Measurements from ENCODE around the gene CSK.
"Not testable (repeated sequence)": the region's sequence is repeated elsewhere in the genome, so short reads cannot be mapped to it uniquely, and the experiment has no call there.

CSK gene

GRCh38 chr15:74781431-74782258 lies at the start of gene CSK:
CSK (plus strand) TSS chr15:74782080; CDS start chr15:74798298, 16,218 bp downstream.
- H3K27me3 ChIP-seq (replicated peaks; ENCODE audit: control insufficient read depth, insufficient read depth, low read length), result no peaks in the 10 kb centered on the region
- DNase-seq (ENCODE audit: extremely low read depth, insufficient read length), result peak; percentile 84
- TF ChIP-seq, protein P1, sequence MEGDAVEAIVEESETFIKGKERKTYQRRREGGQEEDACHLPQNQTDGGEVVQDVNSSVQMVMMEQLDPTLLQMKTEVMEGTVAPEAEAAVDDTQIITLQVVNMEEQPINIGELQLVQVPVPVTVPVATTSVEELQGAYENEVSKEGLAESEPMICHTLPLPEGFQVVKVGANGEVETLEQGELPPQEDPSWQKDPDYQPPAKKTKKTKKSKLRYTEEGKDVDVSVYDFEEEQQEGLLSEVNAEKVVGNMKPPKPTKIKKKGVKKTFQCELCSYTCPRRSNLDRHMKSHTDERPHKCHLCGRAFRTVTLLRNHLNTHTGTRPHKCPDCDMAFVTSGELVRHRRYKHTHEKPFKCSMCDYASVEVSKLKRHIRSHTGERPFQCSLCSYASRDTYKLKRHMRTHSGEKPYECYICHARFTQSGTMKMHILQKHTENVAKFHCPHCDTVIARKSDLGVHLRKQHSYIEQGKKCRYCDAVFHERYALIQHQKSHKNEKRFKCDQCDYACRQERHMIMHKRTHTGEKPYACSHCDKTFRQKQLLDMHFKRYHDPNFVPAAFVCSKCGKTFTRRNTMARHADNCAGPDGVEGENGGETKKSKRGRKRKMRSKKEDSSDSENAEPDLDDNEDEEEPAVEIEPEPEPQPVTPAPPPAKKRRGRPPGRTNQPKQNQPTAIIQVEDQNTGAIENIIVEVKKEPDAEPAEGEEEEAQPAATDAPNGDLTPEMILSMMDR (IDR thresholded peaks at IDR 0.05; ENCODE audit: insufficient read depth, low read length, poor library complexity, severe bottlenecking), result peak; percentile 45
- H3K4me3 ChIP-seq (replicated peaks; ENCODE audit: low read depth, low read length), result peak within 1 kb of the TSS; percentile 98
- H3K36me3 ChIP-seq (ENCODE audit: control insufficient read depth, insufficient read depth, low read length), result peaks cover 3% of the 10 kb centered on the region

DNA sequence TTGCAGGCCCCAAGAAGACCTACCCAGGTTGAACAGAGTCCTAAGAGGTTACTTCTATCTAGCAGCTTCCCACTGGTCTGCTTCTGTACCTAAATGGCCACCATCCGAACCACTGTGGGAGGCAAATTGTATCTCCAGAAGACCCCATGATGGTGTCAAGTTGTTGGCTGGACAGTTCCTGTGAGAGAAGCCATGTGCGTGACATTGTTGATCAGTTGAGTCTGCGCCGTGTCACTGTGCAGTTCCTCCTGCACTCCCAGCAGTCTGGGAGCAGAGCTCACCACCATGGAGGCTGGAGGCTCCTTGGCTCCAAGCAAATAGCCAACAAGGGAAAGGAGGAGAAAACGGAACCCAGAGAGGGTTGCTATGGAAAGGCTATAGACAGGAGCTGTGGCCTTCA lies 49.0 kb upstream of the CSK start:
- TF ChIP-seq, protein P1 (IDR thresholded peaks at IDR 0.05; ENCODE audit: insufficient read depth, low read length, poor library complexity, severe bottlenecking), result no peak
- DNase-seq (ENCODE audit: extremely low read depth, insufficient read length), result no peak
- H3K4me3 ChIP-seq (replicated peaks; ENCODE audit: low read depth, low read length), result no peak overlapping the region
- H3K36me3 ChIP-seq (ENCODE audit: control insufficient read depth, insufficient read depth, low read length), result no peaks in the 10 kb centered on the region
- no peaks in the 10 kb centered on the region; the same call in 1 of the 2 replicates for H3K27me3 ChIP-seq (replicated peaks; ENCODE audit: control insufficient read depth, insufficient read depth, low read length)

DNA sequence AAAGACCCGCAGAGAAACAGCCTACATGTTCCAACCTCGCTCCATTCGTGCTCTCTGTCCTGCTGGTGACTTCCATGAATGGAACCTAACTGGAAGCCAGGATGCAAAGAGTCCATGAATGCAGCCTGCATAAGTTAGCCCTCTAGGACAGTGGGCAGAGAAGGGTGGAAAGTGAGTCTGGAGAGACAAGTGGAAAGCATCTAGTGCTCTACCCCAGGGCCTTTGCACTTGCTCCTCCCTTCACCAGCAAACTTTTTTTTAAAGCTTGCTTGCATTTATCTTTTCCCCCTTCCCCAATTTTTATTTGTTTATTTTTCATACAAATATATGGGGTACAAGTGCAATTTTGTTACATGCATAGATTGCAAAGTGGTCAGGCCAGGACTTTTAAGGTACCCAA lies 48.6 kb upstream of the CSK start:
- Histone ChIP-seq H3K4me3 (replicated peaks; ENCODE audit: low read depth, low read length) (no peak overlapping the region), H3K36me3 (ENCODE audit: control insufficient read depth, insufficient read depth, low read length) (no peaks in the 10 kb centered on the region), H3K27me3 (replicated peaks; ENCODE audit: control insufficient read depth, insufficient read depth, low read length) (no peaks in the 10 kb centered on the region; the same call in 1 of the 2 replicates)
- no peak for DNase-seq (ENCODE audit: extremely low read depth, insufficient read length)
- TF ChIP-seq, protein P1 (IDR thresholded peaks at IDR 0.05; ENCODE audit: insufficient read depth, low read length, poor library complexity, severe bottlenecking), result no peak

GRCh38 chr15:74735305-74735704 lies 46.6 kb upstream of the CSK start:
- no peaks in the 10 kb centered on the region for H3K36me3 ChIP-seq (ENCODE audit: control insufficient read depth, insufficient read depth, low read length)
- TF ChIP-seq, protein P1 (IDR thresholded peaks at IDR 0.05; ENCODE audit: insufficient read depth, low read length, poor library complexity, severe bottlenecking), result no peak
- no peak for DNase-seq (ENCODE audit: extremely low read depth, insufficient read length)
- H3K4me3 ChIP-seq (replicated peaks; ENCODE audit: low read depth, low read length), result no peak overlapping the region
- no peaks in the 10 kb centered on the region; the same call in 1 of the 2 replicates for H3K27me3 ChIP-seq (replicated peaks; ENCODE audit: control insufficient read depth, insufficient read depth, low read length)

DNA sequence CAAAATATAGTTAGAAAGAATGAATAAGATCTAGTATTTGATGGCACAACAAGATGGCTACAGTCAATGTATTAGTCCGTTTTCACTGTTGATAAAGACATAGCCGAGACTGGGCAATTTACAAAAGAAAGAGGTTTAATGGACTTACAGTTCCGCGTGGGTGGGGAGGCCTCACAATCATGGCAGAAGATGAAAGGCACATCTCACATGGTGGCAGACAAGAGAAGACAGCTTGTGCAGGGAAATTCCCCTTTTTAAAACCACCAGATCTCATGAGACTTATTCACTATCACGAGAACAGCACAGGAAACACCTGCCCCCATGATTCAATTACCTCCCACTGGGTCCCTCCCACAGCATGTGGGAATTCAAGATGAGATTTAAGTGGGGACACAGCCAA lies 43.6 kb upstream of the CSK start:
- not testable (repeated sequence) for DNase-seq (ENCODE audit: extremely low read depth, insufficient read length); H3K36me3 ChIP-seq (ENCODE audit: control insufficient read depth, insufficient read depth, low read length); H3K27me3 ChIP-seq (replicated peaks; ENCODE audit: control insufficient read depth, insufficient read depth, low read length); H3K4me3 ChIP-seq (replicated peaks; ENCODE audit: low read depth, low read length)

DNA sequence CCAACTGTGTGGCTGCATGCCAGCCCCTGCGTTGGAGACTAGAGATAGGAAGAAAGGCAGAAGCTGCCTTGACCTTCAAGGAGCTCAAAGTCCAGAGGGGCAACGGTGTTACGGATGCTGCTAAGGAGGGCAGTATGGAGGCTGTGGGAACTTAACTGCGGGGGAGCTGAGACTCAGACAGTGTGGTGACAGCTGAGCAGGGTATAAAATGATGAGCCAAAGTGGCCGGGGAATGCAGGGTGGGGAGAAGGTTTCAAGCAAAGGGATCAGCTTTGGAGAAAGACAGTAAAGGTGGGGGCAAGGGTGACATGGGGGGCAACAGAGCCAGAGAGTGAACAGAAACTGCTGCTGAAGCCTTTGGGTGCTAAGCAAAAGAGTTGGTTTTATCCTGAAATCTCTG lies 39.5 kb upstream of the CSK start:
- Histone ChIP-seq H3K36me3 (ENCODE audit: control insufficient read depth, insufficient read depth, low read length) (no peaks in the 10 kb centered on the region), H3K27me3 (replicated peaks; ENCODE audit: control insufficient read depth, insufficient read depth, low read length) (no peaks in the 10 kb centered on the region), H3K4me3 (replicated peaks; ENCODE audit: low read depth, low read length) (no peak overlapping the region)
- TF ChIP-seq, protein P1 (IDR thresholded peaks at IDR 0.05; ENCODE audit: insufficient read depth, low read length, poor library complexity, severe bottlenecking), result no peak
- no peak for DNase-seq (ENCODE audit: extremely low read depth, insufficient read length)

All from GM06990 (cell line).